RWPE2 (cell line): Measurements from ENCODE around the gene GADD45B.
"Not testable (repeated sequence)": the region's sequence is repeated elsewhere in the genome, so short reads cannot be mapped to it uniquely, and the experiment has no call there.

Source experiments
- ATAC-seq: fragments of 200-7000 bp; cut with Tn5 transposase; 3 replicates; pipeline ENCODE4 v1.9.1; 2021; ENCODE audit warnings: low read depth
- DNase-seq: peaks from one replicate; pipeline ENCODE4 v3.0.0-alpha.2; 2020; ENCODE audit warnings: low spot score
- H3K27ac ChIP-seq: fragments of 450-650 bp; 2 replicates; pipeline ENCODE4 v1.5.1; 2017; ENCODE audit warnings: mild to moderate bottlenecking; ENCODE audit not compliant: poor library complexity, severe bottlenecking
- H3K27me3 ChIP-seq: fragments of 250-450 bp; sonication (Bioruptor Pico); 2 replicates; pipeline ENCODE4 v1.5.1; 2021; ENCODE audit warnings: mild to moderate bottlenecking, moderate library complexity; ENCODE audit not compliant: insufficient read depth, poor library complexity, severe bottlenecking
- H3K36me3 ChIP-seq: fragments of 250-450 bp; sonication (Bioruptor Pico); 2 replicates; pipeline ENCODE4 v1.5.1; 2020; ENCODE audit warnings: low read depth, mild to moderate bottlenecking, moderate library complexity
- H3K4me1 ChIP-seq: fragments of 250-450 bp; sonication (Bioruptor Pico); 2 replicates; pipeline ENCODE4 v1.5.1; 2021; ENCODE audit warnings: mild to moderate bottlenecking, moderate library complexity; ENCODE audit not compliant: insufficient read depth, poor library complexity, severe bottlenecking
- H3K4me3 ChIP-seq: fragments of 250-450 bp; sonication (Bioruptor Pico); 2 replicates; pipeline ENCODE4 v1.5.1; 2021; ENCODE audit warnings: mild to moderate bottlenecking, moderate library complexity; ENCODE audit not compliant: severe bottlenecking
- H3K9me3 ChIP-seq: fragments of 250-450 bp; sonication (Bioruptor Pico); 2 replicates; pipeline ENCODE4 v1.5.1; 2021; ENCODE audit warnings: mild to moderate bottlenecking, moderate library complexity; ENCODE audit not compliant: severe bottlenecking
- CTCF ChIP-seq: fragments of 450-650 bp; IDR thresholded peaks from one replicate; pipeline ENCODE4 v1.5.1; 2017; ENCODE audit warnings: mild to moderate bottlenecking, moderate library complexity; ENCODE audit not compliant: poor library complexity, severe bottlenecking

GADD45B gene

DNA sequence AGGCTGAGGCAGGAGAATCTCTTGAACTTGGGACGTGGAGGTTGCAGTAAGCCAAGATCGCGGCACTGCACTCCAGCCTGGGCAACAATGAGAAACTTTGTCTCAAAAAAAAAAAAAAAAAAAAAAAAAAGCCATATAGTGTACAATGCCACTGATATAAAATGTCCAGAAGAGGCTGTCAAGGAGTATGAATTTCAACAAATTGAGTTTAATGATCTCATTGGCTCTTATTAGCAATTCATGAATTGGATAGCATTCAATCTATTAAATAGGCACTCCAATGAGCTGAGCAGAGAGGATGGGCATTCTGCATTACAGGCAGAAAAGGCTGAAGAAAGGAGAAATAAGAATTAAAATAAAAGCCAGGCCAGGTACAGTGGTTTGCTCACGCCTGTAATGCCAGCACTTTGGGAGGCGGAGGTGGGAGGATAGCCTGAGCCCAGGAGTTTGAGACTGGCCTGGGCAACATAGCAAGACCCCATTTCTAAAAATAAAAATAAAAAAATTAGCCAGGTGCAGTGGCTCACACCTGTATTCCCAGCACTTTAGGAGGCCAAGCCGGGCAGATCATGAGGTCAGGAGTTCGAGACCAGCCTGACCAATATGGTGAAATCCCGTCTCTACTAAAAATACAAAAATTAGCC, 18.4 kb upstream of the GADD45B start:
- H3K9me3 ChIP-seq, result no peaks in the 10 kb centered on the region
- no peak for DNase-seq
- no peak for ATAC-seq
- peak overlapping the region; percentile 81 for H3K27ac ChIP-seq
- no peaks in the 10 kb centered on the region for H3K4me1 ChIP-seq
- H3K4me3 ChIP-seq, result peak overlapping the region; percentile 100
- H3K27me3 ChIP-seq, result no peaks in the 10 kb centered on the region
- no peaks in the 10 kb centered on the region for H3K36me3 ChIP-seq
- TF ChIP-seq CTCF, result no peak

GRCh38 chr19:2458054-2458453, 17.9 kb upstream of the GADD45B start:
- DNase-seq, result no peak

GRCh38 chr19:2458776-2459175, 17.2 kb upstream of the GADD45B start:
- not testable (repeated sequence) for H3K9me3 ChIP-seq, H3K27ac ChIP-seq, H3K4me3 ChIP-seq, ATAC-seq, H3K4me1 ChIP-seq, DNase-seq, H3K36me3 ChIP-seq, H3K27me3 ChIP-seq

More at GRCh38 chr19:2458054-2458453, 17.9 kb upstream of the GADD45B start:
- Histone ChIP-seq H3K9me3 (no peaks in the 10 kb centered on the region), H3K27ac (no peak overlapping the region), H3K4me3 (no peak overlapping the region), H3K36me3 (no peaks in the 10 kb centered on the region), H3K4me1 (no peaks in the 10 kb centered on the region), H3K27me3 (no peaks in the 10 kb centered on the region)
- no peak for TF ChIP-seq CTCF
- no peak for ATAC-seq

GRCh38 chr19:2460245-2460644, 15.7 kb upstream of the GADD45B start:
- Histone ChIP-seq H3K9me3 (no peaks in the 10 kb centered on the region), H3K4me1 (no peaks in the 10 kb centered on the region), H3K27ac (no peak overlapping the region), H3K4me3 (no peak overlapping the region), H3K27me3 (no peaks in the 10 kb centered on the region), H3K36me3 (no peaks in the 10 kb centered on the region)
- no peak for DNase-seq
- TF ChIP-seq CTCF, result no peak
- no peak for ATAC-seq

- no peaks in the 10 kb centered on the region for H3K27me3 ChIP-seq
- peak overlapping the region; percentile 46 for H3K27ac ChIP-seq
- ATAC-seq, result peak; percentile 53
- DNase-seq, result no peak
- H3K9me3 ChIP-seq, result no peaks in the 10 kb centered on the region
- TF ChIP-seq CTCF, result no peak
- no peaks in the 10 kb centered on the region for H3K36me3 ChIP-seq
- H3K4me3 ChIP-seq, result peak overlapping the region; percentile 39
- H3K4me1 ChIP-seq, result no peaks in the 10 kb centered on the region
These were observed 13.9 kb upstream of the GADD45B start for GRCh38 chr19:2461751-2462634.
